Stimulated activated CD8-positive, alpha-beta memory T cell treated with anti-CD3 and anti-CD28 coated beads, Interleukin-15, amount 100 ng/mL, for 1 hour (primary cell): ENCODE data around the gene LZTFL1.

ENCODE experiments used
- DNase-seq: peaks from one replicate; pipeline ENCODE4 v3.0.0-alpha.2; 2020; ENCODE audit warnings: low read depth

The LZTFL1 gene

DNA sequence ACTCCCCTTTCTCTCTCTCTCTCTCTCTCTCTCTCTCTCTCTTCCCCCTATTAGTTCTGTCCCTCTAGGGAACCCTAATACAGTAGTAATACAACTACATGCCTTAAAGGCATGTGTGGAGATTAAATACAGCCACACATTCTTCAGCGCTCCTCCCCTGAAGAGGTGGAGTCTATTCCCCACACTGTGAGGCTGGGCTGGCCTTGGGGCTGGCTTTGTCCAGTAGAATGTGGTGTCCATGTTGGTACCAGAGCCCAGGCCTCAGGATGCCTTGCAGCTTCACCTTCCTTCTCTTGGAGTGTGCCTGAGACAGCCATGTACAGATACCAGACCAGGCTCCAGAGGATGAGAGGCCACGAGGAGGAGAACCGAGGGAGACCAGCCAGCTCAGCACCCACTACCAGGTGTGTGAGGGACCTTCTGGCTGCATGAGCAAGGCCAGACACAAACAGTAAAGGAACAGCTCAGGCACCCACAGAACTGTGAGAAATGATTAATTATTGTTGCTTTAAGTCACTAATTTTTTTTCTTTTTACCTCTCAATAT, 56.2 kb downstream of the LZTFL1 start:
- DNase-seq: no peak

DNA sequence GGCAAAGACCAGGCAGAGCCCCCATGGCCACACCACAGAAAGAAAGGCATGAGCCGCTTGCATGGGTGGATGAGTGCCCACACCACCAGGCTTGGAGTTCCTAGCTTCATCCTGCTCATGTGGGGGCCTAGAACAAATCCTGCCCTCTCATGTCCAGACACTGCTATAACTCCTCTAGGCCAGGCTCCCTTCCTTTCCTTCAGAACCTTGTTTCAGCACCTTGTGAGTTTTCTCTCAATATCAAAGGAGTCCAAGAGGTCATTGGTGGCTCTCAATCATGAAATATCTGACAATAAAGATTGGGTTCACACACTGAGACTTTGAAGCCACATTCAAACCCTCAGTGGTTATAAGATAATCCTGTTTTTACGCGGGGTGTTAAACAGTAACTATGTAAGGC, 58.3 kb downstream of the LZTFL1 start:
- no peak for DNase-seq

DNA sequence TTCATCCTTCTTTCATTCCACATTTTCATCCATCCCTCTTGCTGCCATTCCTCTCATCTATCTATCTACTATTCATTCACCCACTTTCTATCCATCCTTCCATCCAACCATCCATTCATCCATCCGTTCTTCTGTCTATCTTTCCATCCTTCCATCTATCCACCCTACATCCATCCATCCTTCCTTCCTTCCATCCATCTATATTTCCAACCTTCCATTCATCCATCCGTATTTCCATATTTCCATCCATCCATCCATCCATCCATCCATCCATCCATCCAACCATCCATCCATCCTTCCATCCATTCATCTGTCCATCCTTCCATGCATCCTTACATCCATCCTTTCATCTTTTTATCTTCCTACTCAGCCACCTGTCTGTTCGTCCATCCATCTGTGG, 59.5 kb downstream of the LZTFL1 start:
- no peak for DNase-seq

DNA sequence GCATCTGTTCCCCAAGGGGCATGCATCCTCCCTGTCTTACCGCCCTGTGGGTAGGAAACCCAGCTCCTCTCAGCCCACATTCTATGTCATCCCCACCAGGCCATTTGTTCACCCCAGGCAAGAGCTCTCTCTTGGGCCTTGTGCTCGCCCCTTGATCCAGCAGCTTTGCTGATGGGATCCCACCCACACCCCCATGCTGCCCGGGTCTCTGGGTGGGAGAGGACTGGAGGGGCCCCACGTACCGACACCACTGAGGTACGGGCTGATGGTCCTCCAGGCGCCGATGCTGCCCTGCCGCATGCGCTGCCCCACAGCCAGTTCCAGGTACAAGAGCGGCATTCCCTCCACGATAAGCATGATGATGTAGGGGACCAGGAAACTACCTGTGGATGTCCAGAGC, 60.1 kb downstream of the LZTFL1 start:
- no peak for DNase-seq

- DNase-seq: no peak
Observed at GRCh38 chr3:45781271-45781670, 60.6 kb downstream of the LZTFL1 start.

DNA sequence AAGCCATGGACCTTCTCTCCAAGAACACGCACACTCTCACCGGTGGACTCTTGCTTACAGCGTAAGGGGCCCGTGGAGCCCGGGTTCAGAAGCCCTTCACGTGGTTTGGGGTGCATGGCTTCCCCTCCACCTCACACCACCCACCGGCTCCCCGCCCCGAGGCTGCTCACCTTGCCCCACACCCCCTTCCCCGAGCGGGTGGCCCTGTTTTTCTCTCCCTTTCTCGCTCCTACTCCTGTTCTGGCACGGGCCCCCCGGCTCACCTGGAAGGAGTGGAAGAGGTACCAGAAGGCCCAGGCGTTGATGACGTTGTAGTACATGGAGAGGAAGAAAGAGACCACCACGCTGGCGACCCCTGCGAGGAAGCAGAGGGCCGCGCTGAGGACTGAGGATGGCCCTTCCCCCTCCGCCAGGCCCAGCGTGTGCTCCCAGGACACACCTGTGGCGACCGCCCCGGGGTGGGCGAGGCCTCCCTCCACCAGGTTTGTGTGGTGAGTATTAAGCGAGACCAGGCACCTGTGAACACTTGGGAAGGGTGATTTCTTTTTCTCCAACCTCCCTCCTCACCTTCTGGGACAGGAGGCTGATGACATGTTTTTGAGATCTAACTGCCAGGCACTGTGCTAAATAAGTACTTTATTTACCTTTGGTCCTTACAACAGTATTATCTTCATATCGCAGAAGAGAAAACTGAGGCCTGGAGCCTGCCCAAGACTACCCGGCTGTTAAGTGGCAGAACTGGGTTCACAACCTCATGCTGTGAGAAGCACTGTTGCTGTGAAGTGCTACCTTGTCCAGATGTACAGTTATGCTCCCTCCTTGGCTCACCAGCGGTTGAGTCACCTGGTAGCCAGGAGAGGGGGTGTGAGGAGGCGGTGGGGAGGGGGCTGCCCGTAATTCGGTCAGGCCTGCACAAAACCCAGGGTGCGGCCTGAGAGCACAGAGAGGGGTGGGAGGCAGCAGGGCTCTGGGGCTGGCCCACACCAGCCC, 61.9 kb downstream of the LZTFL1 start:
- DNase-seq: no peak

GRCh38 chr3:45778761-45779201, 63.1 kb downstream of the LZTFL1 start:
- DNase-seq: no peak

GRCh38 chr3:45777746-45778386, 64.1 kb downstream of the LZTFL1 start:
- no peak for DNase-seq

DNA sequence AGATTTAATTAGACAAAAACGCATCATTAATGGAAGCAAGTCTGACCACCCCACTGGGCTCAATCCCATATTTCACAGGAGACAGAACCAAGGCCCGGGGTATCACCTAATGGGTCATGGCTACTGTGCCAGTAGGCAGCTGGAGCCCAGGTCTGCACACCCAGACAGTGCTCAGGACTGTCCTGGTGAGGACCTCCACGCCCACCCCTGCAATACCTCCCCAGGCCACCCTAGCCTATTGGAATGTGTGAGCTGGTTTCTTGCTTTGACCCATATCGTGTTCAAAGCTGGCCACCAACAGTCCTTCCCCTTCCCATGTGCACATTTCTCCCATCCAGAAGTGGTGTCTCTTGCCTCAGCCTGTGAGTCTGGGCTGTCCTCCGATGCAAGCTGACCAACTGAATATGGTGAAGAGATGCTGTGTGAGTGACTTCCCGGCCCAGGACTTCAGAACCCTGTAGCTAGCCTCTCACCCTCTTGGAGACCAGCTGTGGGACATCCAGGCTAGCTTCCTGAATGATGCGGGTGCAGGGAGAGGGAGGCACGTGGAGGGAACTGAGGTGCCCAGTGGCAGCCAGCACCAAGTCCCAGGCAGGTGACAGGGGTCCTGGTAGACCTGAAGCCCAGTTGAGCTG, 64.7 kb downstream of the LZTFL1 start:
- DNase-seq: no peak

GRCh38 chr3:45776611-45777010, 65.3 kb downstream of the LZTFL1 start:
- DNase-seq: no peak

DNA sequence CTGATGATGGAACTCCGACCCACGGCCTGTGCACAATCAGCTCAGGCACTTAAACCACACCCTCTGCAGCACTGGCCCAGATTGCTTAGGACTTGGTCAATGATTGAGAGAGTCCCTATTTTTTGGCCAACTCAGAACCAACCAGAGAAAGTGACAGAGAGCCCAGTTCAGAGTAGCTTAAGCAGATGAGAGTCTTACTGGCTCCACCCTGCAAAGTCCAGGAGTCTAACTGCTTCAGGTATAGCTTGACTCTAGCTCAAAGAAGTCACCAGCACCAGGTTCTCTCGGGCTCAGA, 65.7 kb downstream of the LZTFL1 start:
- no peak for DNase-seq

DNA sequence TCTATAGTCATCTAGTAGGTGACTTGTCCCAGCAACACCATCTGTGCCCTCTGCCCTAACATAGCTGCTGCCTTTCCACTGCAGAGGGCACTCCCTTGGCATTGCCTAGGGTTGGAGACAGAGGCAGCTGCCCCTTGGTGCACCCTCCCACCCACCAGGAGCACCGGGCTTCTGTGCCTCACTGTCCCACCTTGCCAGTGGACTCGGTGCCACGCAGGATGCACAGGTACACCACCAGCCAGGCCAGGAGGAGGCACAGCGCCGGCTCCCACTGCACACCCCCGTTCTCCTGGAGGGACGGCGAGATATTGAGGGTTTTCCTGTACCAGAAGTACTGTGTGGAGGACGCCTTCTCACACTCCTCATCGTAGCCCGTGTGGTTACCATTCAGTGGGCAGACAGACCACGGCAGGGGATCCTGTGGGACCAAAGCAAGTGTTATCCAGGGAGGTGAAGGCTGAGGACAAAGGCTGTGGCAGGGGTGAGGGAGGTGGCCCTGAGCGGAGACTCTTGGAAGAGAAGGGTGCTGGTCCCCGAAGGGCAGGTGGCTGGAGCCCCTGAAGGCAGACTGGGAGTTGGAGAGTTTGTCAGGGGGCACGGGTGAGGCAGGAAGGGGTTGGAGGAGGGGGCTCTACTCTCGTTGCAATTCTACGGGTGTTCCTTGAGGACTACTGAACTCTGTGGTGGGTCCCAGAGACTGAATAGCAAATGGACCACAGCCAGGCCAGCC, 66.2 kb downstream of the LZTFL1 start:
- no peak for DNase-seq

DNA sequence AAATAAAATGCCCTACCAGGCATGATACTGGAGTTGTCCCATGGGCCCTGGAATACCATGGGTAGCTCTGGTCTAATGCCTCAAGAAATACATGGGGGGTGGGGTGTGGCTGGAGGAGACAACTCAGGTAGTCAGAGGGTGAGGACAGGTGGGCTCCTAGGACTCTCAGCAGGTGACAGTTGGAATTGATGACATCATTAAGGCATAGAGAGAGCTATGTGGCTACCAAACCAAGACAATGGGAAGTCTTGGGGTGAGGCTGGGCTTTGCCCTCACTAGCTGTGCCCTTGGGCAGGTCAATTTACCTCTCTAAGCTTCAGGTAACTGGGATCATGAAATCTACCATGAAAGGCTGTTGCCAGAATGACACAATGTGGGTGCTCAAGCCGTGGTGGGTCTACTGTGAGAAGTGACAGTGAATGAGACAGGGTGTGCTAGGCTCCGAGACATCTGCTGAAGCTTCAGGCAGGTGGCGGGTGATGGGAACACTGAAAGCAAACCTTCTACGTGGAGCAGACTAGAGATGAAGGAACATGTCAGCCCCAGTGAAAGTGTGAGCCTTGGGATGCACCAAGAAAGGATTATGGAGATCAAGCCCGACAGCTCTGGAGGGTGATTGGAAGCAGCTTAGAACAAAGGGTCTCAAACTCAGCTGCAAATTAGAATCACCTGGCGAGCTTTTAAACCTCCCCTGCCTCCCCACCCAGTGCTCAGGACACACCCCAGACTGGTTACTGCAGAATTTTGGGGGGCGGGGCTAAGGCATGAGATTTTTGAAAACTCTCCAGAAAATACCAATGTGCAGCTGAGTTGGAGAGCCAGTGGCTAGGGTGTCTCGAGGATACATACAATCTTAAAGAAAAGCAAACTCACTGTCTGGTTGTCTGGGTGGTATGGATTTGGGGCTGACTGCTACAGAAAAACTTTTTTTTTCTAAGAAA, 67.1 kb downstream of the LZTFL1 start:
- DNase-seq: no peak

DNA sequence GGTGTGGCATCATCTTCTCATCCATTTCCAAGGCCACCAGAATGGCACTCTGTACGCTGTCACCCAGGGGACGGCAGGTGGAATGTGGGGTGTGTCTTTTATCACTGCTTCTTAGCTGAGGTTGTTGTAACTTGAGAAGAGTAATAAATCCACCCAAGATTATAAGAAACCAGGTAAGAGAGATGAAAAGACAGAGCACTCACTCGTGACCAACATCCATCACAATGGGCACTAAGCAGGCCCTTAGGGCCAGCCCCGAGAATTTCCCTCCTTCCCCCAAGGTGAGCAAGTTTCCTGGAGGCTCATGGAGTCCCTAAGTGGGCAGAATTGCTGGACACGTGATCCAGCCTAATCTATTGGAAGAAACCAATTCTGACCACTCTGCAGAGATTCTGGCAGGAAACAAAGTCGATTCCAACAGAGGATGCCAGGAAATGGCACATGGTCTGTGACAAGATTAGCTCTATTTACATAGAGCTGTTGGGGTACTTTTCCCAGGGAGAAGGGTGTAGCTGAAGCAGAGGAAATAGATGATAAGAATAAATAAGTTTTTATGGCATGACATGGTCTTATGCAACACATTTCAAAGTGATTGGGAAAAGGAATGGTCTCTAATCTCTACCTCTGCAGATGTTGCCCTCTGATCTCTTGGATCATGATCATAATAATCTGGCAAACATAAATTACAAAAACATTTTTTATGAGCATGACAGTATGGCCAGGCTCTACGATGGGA, 68.0 kb downstream of the LZTFL1 start:
- DNase-seq: no peak
